Skin of body (tissue), 3 donors: Measurements from ENCODE around the gene CES4A. TPM values are rescaled to one million over a fixed set of nuclear protein-coding genes. Genes with fewer than 3 reads are reported as not detected.

Experiments used
- DNase-seq: peaks from one replicate; lab custom pipeline; 2025; lab: John Stamatoyannopoulos, UW
- small RNA-seq: library from RNA; depleted of rRNA; stranded (forward); fragments of <200 nt; gene quantifications from one replicate; pipeline ENCODE3, GENCODE V24; 2014; ENCODE audit warnings: low replicate concordance
- total RNA-seq: library from RNA; depleted of rRNA; stranded (reverse); fragments of >200 nt; gene quantifications from one replicate; pipeline ENCODE4 v1.2.3, GENCODE V29; 2014

The CES4A gene
- total RNA-seq, 1 donor from 2014 or later: 7.9 TPM

- no peak for DNase-seq
Measured at GRCh38 chr16:67050796-67051195, 62.4 kb downstream of the CES4A start.

GRCh38 chr16:67052399-67052798 lies 64.0 kb downstream of the CES4A start:
- DNase-seq: no peak

DNA sequence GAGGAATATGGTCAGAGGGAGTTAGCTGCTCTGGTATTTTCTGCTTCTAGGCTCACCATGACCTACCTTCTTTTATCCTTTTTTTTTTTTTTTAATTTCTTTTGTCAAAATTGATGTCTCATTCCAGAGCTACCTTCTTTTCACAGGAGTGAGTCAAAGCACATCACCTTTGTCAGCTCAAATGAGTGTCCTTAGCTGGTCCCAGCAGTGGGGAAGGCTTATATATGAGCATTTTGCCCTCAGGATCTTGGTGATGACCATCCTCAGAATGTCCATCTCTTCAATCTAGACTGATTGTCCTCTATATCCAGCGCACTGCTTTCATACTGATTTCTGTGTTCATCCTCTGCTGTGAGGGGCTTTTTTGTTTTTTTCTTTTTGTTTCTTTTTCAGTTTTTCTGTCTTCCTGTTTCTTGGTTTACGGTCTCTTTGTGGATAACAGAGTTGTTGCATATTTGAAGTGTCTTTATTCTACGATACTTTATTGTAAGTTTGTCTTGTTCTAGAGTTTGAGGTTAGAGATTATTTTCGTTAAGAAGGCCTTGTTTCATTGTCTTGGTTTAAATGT lies 65.5 kb downstream of the CES4A start:
- DNase-seq: no peak

DNA sequence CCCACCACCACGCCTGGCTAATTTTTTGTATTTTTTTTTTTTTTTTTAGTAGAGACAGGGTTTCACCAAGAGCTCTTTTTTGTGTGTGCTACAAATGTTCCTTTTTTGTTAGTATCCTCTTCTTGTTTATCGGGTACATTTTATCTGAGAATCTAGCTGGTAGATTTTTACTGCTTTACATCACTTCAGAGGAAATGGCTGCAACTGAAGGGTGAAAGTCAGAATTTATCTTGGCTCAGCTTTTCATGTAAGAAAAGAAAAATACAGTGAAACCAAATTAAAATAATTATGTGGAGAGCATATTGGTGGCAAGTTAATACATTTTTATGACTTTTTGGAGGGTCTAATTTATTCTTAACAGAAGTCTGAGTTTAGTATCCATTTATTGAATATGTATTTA lies 66.5 kb downstream of the CES4A start:
- DNase-seq: no peak

DNA sequence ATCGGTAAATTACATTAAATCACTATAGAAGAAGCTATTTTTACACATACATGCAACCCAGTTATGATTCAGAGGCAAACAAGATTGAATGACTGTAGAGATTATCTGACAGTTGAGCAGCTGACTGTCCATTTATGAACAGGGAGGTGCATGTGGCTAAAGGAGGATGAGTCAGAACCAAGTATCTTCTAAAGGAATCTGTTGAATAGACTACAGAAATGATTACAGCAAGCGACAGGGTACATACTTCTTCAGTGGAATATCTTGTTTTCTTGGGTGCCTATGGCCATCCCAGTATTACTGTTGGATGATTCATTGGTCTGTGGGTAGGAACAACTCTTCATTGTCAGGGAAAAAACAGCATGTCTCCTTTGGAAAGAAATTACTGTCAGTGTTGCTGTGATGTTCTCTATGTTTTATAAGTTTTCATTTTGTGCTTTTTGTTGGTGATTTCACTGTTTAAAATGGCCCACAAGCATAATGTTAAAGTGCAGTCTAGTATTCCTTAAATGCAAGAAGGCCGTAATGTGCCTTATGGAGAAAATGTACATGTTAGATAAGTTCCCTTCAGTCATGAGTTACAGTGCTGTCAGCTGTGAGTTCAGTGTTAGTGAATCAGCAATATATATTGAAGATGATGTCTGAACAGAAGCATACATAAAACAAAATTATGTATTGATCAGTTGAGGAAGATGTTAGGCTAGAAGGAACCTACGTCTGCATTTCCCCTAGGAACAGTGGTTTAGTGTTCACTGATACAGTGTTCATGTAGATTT lies 67.5 kb downstream of the CES4A start:
- DNase-seq: no peak

Small RNAs within 50 kb of the gene (small RNA-seq; reads per million reads assigned to genes)
- gene RN7SL543P: not detected

Other genes starting within 250 kb of the CES4A start
- gene DYNC1LI2, start 237.0 kb upstream of the CES4A start, total RNA-seq: 113 TPM
- gene TERB1, start 187.0 kb upstream of the CES4A start, total RNA-seq: 0.10 TPM
- gene NAE1, start 157.6 kb upstream of the CES4A start, total RNA-seq: 52.4 TPM
- gene CA7, start 144.2 kb upstream of the CES4A start, total RNA-seq: not detected
- gene PDP2, start 108.1 kb upstream of the CES4A start, total RNA-seq: 7.4 TPM
- not detected for gene CDH16, start 69.7 kb upstream of the CES4A start, total RNA-seq
- gene RRAD, start 63.1 kb upstream of the CES4A start, total RNA-seq: 2.8 TPM
- gene CIAO2B, start 54.2 kb upstream of the CES4A start, total RNA-seq: 39.0 TPM
- 18.7 TPM for gene CES2, start 53.1 kb upstream of the CES4A start, total RNA-seq
- gene CES3, start 27.3 kb upstream of the CES4A start, total RNA-seq: not detected
- gene CBFB, start 40.6 kb downstream of the CES4A start, total RNA-seq: 51.0 TPM
- 21.2 TPM for gene PHAF1, start 121.4 kb downstream of the CES4A start, total RNA-seq
- gene B3GNT9, start 162.4 kb downstream of the CES4A start, total RNA-seq: 14.8 TPM
- gene TRADD, start 171.3 kb downstream of the CES4A start, total RNA-seq: 5.8 TPM
- gene FBXL8, start 171.4 kb downstream of the CES4A start, total RNA-seq: 4.5 TPM
- 14.3 TPM for gene HSF4, start 176.2 kb downstream of the CES4A start, total RNA-seq
- gene NOL3, start 181.9 kb downstream of the CES4A start, total RNA-seq: 14.3 TPM
- 13.9 TPM for gene MATCAP1, start 195.4 kb downstream of the CES4A start, total RNA-seq
- 1.7 TPM for gene EXOC3L1, start 201.5 kb downstream of the CES4A start, total RNA-seq
- gene E2F4, start 203.6 kb downstream of the CES4A start, total RNA-seq: 23.5 TPM
- gene ELMO3, start 210.5 kb downstream of the CES4A start, total RNA-seq: 4.0 TPM
- 22.0 TPM for gene TMEM208, start 238.5 kb downstream of the CES4A start, total RNA-seq